SHP77 (cell line): ENCODE data around the gene TAS2R20.

Experiments
- DNase-seq, 2 experiments: peaks; one replicate each; lab custom pipeline; 2025; lab: John Stamatoyannopoulos, UW

TAS2R20 gene

DNA sequence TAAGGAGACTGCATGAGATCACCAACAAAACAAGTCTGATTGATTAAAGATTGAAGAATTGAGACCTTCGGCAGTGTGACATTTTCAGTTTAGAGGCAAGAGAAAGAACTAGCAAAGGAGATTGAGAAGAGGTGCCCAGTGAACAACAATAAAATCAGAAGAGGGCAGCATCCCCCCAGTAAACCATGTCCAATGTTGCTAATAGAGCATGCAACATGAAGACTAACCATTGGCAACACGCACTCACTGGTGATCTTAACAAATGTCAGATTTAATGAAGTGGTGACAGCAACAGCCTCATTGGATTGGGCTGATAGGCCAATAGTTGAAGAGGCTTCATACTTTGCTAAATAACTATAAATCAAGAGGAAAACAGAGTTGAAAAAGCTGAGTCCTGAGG, 38.3 kb downstream of the TAS2R20 start:
- no peak for DNase-seq

DNA sequence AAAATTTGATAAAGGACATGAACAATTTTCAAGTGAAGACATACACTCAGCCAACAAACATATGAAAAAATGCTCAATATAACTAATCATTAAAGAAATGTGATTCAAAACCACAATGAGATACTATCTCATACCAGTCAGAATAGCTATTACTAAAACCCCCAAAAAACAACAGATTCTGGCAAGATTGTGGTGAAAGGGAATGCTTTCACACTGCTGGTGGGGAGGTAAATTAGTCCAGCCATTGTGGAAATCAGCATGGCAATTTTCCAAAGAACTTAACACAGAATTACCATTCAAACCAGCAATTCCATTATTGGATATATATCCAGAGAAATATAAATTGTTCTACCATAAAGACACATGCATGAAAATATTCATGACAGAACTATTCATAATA, 40.4 kb downstream of the TAS2R20 start:
- no peak for DNase-seq

DNA sequence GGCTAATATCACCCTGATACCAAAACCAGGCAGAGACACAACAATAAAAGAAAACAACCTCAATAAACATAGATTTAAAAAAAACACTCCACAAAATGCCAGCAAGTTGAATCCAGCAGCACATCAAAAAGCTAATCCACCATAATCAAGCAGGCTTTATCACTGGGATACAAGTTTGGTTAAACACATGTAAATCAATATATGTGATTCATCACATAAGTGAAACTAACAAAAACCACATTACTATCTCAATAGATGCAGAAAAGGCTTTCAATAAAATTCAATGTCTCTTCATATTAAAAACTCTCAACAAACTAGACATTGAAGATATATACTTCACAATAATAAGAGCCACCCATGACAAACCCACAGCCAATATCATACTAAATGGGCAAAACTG, 42.0 kb downstream of the TAS2R20 start:
- DNase-seq = no peak

DNA sequence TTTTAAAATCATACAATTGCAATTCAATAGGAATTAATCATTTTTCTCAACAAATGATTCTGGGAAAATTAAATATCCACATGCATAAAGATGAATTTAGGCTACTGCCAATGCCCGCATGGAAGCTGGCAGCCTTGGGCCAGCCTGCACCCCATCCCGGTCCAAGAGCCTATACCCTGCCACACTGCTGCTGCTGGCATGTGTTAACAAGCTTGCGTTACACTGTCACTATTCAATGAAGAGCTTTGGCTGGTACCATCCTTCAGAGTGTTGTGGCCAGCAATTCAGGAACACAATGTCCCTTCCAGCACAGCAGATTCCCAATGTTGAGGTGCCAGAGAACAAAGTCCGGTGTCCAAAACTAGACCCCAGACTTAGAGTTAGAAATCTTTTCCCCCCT, 45.5 kb downstream of the TAS2R20 start:
- DNase-seq = no peak
